DOHH2 (cell line): Measurements from ENCODE around the gene ZSWIM5.

ENCODE experiments used
- H3F3A ChIP-seq: fragments of 200-600 bp; sonication (generic), shearing (Covaris generic); 2 replicates; pipeline ENCODE4 v1.6.0; 2016; ENCODE audit warnings: antibody characterized with exemption, mild to moderate bottlenecking; ENCODE audit not compliant: control insufficient read depth, insufficient read depth
- H3K27ac ChIP-seq: fragments of 200-600 bp; sonication (generic); 2 replicates; pipeline ENCODE4 v1.5.1; 2014; ENCODE audit warnings: low read depth, mild to moderate bottlenecking, low read length, moderate library complexity
- H3K27me3 ChIP-seq: fragments of 200-600 bp; sonication (generic); 2 replicates; pipeline ENCODE4 v1.6.1; 2014; ENCODE audit warnings: mild to moderate bottlenecking, low read length, mixed read lengths; ENCODE audit not compliant: control insufficient read depth
- H3K36me3 ChIP-seq: fragments of 200-600 bp; sonication (generic); 2 replicates; pipeline ENCODE4 v1.6.1; 2014; ENCODE audit warnings: mild to moderate bottlenecking, low read length, moderate library complexity, mixed read lengths; ENCODE audit not compliant: control insufficient read depth
- H3K4me1 ChIP-seq: fragments of 200-600 bp; sonication (generic); 2 replicates; pipeline ENCODE4 v1.6.1; 2014; ENCODE audit warnings: mild to moderate bottlenecking, low read length, mixed read lengths; ENCODE audit not compliant: control insufficient read depth
- H3K4me2 ChIP-seq: fragments of 200-600 bp; sonication (generic); 2 replicates; pipeline ENCODE4 v1.6.0; 2014; ENCODE audit warnings: mild to moderate bottlenecking, low read length, moderate library complexity
- H3K4me3 ChIP-seq: fragments of 200-600 bp; sonication (generic); 2 replicates; pipeline ENCODE4 v1.5.1; 2014; ENCODE audit warnings: mild to moderate bottlenecking, low read length, mixed read lengths
- H3K79me2 ChIP-seq: fragments of 200-600 bp; sonication (generic); 2 replicates; pipeline ENCODE4 v1.6.1; 2014; ENCODE audit warnings: mild to moderate bottlenecking, low read length, mixed read lengths; ENCODE audit not compliant: control insufficient read depth
- H3K9me2 ChIP-seq: fragments of 200-600 bp; sonication (generic); replicated peaks from 2 replicates; pipeline ENCODE4 v1.6.1; 2014; ENCODE audit warnings: mild to moderate bottlenecking, low read length, mixed read lengths; ENCODE audit not compliant: control insufficient read depth
- H3K9me3 ChIP-seq: fragments of 200-600 bp; sonication (generic); 2 replicates; pipeline ENCODE4 v1.6.1; 2014; ENCODE audit warnings: antibody characterized with exemption, low read length, mixed read lengths; ENCODE audit not compliant: control insufficient read depth, insufficient read depth
- H4K20me1 ChIP-seq: fragments of 200-600 bp; sonication (generic); 2 replicates; pipeline ENCODE4 v1.6.0; 2014; ENCODE audit warnings: low read depth, mild to moderate bottlenecking, antibody characterized with exemption, low read length, moderate library complexity; ENCODE audit not compliant: control insufficient read depth, insufficient read depth
- EZH2phosphoT487 ChIP-seq: fragments of 200-600 bp; sonication (generic); IDR thresholded peaks from 2 replicates; pipeline ENCODE4 v1.6.1; 2017; ENCODE audit warnings: borderline replicate concordance, mild to moderate bottlenecking, antibody characterized with exemption, low read length, moderate library complexity, mixed read lengths
- TF ChIP-seq, protein P1 (sequence below): fragments of 200-600 bp; sonication (generic); IDR thresholded peaks from one replicate; pipeline ENCODE4 v1.5.1; 2014; ENCODE audit warnings: antibody characterized with exemption, mild to moderate bottlenecking, low read depth, low read length; ENCODE audit not compliant: poor library complexity, severe bottlenecking

The ZSWIM5 gene

DNA sequence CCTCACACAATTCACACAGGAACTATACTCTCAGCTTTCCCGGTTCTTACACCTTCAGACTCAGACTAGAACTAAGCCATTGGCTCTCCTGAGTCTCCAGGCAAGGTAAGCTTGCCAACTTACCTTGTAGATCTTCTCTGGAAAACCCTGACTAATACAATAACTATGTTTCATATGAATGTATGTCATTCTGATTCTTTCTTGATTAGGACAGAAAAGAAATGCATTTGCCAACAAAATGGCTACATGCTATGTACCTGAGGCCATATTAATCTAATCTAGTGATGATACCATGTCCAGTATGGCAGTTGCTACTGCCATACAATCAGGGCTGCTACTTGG is 9.8 kb upstream of the ZSWIM5 start:
- Histone ChIP-seq H3F3A (no peaks in the 10 kb centered on the region), H3K36me3 (no peaks in the 10 kb centered on the region)

DNA sequence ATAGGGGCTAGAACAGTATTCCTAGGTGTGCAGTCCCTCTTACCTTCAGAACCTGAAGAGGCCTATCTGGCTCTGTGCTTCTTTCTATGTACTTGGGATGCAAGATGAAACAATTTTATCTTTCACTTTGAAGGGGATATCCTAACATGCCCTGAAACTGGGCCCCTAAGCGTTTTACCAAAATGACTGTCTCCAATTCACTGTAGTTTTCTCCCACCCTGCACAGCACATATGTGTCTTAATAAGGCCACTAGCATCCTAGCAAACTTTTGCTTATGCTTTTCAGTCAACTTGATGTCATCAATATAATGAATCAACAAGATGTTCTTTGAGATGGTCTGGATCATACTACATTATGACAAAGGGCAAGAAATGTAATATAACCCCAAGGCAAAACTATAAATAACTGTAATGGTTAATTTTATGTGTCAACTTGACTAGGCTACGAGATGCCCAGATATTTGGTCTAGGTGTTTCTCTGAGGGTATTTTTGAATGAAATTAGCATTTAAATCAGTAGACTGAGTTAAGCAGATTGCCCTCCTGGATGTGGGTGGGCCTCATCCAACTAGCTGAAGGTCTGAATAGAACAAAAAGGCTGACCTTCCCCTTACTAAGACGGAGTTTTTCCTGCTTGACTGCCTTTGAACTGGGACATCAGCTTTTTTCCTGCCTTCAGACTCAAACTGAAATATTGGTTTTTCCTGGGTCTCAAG is 9.2 kb upstream of the ZSWIM5 start:
- H3K4me2 ChIP-seq: no peak overlapping the region
- H3F3A ChIP-seq: no peaks in the 10 kb centered on the region
- no peak for TF ChIP-seq EZH2phosphoT487
- TF ChIP-seq, protein P1, sequence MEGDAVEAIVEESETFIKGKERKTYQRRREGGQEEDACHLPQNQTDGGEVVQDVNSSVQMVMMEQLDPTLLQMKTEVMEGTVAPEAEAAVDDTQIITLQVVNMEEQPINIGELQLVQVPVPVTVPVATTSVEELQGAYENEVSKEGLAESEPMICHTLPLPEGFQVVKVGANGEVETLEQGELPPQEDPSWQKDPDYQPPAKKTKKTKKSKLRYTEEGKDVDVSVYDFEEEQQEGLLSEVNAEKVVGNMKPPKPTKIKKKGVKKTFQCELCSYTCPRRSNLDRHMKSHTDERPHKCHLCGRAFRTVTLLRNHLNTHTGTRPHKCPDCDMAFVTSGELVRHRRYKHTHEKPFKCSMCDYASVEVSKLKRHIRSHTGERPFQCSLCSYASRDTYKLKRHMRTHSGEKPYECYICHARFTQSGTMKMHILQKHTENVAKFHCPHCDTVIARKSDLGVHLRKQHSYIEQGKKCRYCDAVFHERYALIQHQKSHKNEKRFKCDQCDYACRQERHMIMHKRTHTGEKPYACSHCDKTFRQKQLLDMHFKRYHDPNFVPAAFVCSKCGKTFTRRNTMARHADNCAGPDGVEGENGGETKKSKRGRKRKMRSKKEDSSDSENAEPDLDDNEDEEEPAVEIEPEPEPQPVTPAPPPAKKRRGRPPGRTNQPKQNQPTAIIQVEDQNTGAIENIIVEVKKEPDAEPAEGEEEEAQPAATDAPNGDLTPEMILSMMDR: no peak
- no peaks in the 10 kb centered on the region for H3K9me3 ChIP-seq
- no peaks in the 10 kb centered on the region for H4K20me1 ChIP-seq
- H3K4me1 ChIP-seq: no peaks in the 10 kb centered on the region
- H3K79me2 ChIP-seq: no peaks in the 10 kb centered on the region
- no peak overlapping the region for H3K27ac ChIP-seq
- H3K9me2 ChIP-seq: no peaks in the 10 kb centered on the region
- no peak overlapping the region for H3K4me3 ChIP-seq
- H3K27me3 ChIP-seq: peaks cover 7% of the 10 kb centered on the region; the same call in 1 of the 2 replicates
- no peaks in the 10 kb centered on the region for H3K36me3 ChIP-seq

More for the DNA sequence above, 9.8 kb upstream of the ZSWIM5 start:
- H3K9me2 ChIP-seq: no peaks in the 10 kb centered on the region
- H4K20me1 ChIP-seq: no peaks in the 10 kb centered on the region
- H3K79me2 ChIP-seq: no peaks in the 10 kb centered on the region
- no peaks in the 10 kb centered on the region for H3K4me1 ChIP-seq
- no peaks in the 10 kb centered on the region for H3K9me3 ChIP-seq
- no peak overlapping the region for H3K4me2 ChIP-seq
- TF ChIP-seq, protein P1: no peak
- TF ChIP-seq EZH2phosphoT487: no peak
- peaks cover 9% of the 10 kb centered on the region; the same call in 1 of the 2 replicates for H3K27me3 ChIP-seq
- H3K27ac ChIP-seq: no peak overlapping the region
- H3K4me3 ChIP-seq: no peak overlapping the region

- H3K36me3 ChIP-seq: no peaks in the 10 kb centered on the region
- H3K79me2 ChIP-seq: no peaks in the 10 kb centered on the region
These were observed 7.5 kb upstream of the ZSWIM5 start for GRCh38 chr1:45213892-45214291.

More at GRCh38 chr1:45213892-45214291, 7.5 kb upstream of the ZSWIM5 start:
- H3K27ac ChIP-seq: no peak overlapping the region
- TF ChIP-seq, protein P1: no peak
- TF ChIP-seq EZH2phosphoT487: no peak
- H3K4me3 ChIP-seq: no peak overlapping the region
- no peaks in the 10 kb centered on the region for H3K9me3 ChIP-seq
- no peak overlapping the region for H3K4me2 ChIP-seq
- no peaks in the 10 kb centered on the region for H4K20me1 ChIP-seq
- H3K9me2 ChIP-seq: no peaks in the 10 kb centered on the region
- no peaks in the 10 kb centered on the region for H3F3A ChIP-seq
- H3K27me3 ChIP-seq: no peaks in the 10 kb centered on the region
- H3K4me1 ChIP-seq: no peaks in the 10 kb centered on the region
